ENCODE results near the gene AGTPBP1.

The AGTPBP1 gene

GRCh38 chr9:85534340-85534739, 207.4 kb downstream of the AGTPBP1 start:
- no peak for DNase-seq (ENCODE audit: low read depth in 2 of 2)

- DNase-seq (ENCODE audit: low read depth in 2 of 2): no peak
These were observed 208.2 kb downstream of the AGTPBP1 start for GRCh38 chr9:85533538-85533937.

DNA sequence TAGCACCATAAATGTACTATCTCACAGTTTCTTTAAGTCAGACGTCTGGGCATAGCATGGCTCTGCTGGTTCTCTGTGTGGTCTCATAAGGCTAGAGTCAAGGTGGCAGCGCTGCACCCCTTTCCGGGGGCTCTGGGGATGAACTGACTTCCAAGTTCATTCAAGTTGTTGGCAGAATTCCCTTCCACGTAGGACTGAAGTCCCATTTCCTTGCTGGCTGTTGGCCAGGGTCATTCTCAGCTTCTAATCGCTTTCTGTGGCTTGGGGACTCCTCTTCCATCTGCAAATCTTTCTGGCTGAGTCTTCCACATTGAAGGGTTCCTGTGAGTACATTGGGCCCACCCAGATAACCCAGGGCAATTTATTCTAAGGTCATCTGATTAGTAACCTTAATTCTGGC, 211.0 kb downstream of the AGTPBP1 start:
- DNase-seq (ENCODE audit: low read depth in 2 of 2): no peak

GRCh38 chr9:85528607-85529006, 213.1 kb downstream of the AGTPBP1 start:
- DNase-seq (ENCODE audit: low read depth in 2 of 2): no peak

GRCh38 chr9:85528142-85528541, 213.6 kb downstream of the AGTPBP1 start:
- DNase-seq (ENCODE audit: low read depth in 2 of 2): no peak

DNA sequence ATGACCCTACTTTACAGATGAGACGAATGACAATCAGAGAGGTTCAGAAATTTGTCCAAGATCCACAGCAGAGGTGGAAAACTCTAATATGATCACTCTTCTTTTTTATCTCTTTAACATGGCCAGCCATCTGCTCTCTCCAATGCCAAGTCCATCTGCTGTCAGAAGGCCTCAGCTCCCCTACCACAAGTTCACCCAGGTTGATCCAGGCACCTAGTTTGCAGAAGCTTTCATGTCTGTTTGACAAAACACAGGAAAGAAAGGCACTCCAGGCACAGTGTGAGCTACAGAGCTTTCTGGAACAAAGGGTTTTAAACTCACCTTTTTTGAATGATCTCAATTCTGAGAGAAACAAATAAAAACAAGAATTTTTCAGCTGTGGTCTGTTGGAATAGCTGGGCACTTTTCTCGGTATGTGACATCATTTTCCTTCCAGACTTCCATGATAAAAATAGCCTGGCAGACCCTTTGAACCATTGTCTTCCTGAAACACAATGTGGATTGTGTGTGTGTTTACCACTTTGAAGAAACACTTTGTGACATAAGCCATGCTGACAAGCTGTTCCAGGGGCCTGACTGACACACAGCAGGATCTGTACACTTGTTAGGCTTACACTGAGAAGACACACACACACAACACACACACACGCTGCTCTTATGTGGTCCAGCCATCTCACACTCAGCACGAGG, 214.3 kb downstream of the AGTPBP1 start:
- DNase-seq (ENCODE audit: low read depth in 2 of 2): no peak

DNA sequence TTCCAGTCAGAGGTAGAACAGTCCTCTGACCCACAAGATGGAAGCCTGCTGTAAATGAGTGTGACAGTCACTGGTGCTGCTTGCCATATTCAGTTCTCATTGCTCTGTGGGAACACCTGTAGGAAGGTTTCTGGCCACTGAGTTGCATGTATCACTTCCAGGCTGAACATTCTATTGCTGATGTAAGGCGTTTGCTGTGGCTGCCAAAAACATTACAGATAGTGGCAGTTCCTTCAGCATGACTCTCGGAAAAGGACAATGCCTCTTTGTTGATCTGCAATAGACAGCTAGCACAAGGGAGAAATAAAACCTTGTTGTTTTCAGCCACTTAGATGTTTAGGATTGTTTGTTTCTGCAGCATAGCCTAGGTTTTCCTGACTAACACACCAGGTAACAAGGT, 217.2 kb downstream of the AGTPBP1 start:
- DNase-seq (ENCODE audit: low read depth in 2 of 2): no peak

DNA sequence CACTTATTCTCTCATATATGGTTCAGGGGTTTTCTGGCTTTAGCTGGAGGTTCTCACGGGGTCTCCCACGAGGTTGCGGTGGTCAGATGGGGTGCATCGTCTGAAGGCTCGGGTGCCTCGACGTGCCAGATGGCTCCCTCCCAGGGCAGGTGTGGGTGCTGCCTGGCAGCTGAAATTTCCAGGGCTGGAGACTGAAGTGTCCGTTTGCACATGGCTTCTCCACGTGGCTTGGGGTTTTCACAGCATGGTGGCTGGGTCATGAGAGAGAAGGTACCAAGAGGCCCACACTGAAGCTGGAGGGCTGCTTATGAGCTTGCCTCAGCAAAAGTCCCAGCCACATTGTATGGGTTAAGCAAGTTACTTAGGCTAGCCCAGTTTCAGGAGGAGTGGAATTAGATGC, 218.6 kb downstream of the AGTPBP1 start:
- DNase-seq (ENCODE audit: low read depth in 2 of 2): no peak

- DNase-seq (ENCODE audit: low read depth in 2 of 2): peak in 1 of 2 donors; percentile 25
These were observed 219.2 kb downstream of the AGTPBP1 start for GRCh38 chr9:85522459-85523092.

GRCh38 chr9:85521371-85522197, 220.2 kb downstream of the AGTPBP1 start:
- no peak for DNase-seq (ENCODE audit: low read depth in 2 of 2)

DNA sequence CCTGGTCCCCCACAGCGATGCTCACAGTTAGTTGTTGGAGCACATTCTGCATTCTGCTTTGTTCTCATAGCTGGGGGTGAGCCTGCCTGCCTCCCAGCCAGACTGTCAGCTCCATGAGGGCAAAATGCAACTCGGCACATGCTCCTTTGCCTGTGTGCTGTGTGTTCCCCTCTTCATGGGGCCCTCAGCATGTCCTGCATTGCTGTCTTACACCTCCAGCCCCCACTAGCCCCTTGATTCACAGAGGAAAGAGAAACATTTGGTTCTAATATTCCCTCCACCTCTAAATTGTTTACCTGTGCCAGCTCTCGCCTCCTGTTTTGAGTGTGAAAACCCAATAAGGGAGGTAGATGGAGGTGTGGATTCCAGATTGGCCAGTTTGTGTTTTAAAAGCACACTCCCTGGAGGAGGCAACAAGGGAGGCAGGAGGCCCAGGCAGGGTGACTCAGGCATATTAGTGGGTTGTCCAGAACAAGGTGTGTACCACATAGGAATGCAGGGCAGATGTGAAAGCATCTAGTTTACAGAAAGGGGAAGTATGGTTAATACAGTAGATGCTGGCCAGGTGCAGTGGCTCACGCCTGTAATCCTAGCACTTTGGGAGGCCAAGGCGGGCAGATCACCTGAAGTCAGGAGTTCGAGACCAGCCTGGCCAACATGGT, 224.6 kb downstream of the AGTPBP1 start:
- no peak for DNase-seq (ENCODE audit: low read depth in 2 of 2)

GRCh38 chr9:85516455-85516854, 225.3 kb downstream of the AGTPBP1 start:
- no peak for DNase-seq (ENCODE audit: low read depth in 2 of 2)

- no peak for DNase-seq (ENCODE audit: low read depth in 2 of 2)
These were observed 226.7 kb downstream of the AGTPBP1 start for GRCh38 chr9:85515021-85515420.

DNA sequence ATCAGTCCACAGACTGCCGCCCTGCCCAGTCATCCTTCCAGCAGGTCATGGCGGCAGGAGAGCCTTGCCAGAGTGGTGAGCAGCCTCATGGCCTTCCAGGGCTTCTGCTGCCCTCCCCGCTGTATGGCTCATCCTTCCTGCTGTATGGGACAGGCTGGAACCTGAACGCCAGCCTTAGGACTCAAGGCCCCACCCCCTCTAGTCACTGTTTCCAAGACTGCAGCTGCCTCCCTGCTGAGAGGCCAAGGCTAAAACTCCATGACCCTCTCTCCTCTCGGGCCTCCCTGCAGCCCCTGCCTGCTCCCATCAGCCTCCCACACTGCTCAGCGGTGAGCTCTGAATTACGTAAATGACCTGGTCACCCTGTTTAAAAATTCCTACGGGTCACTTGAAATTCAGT, 227.5 kb downstream of the AGTPBP1 start:
- no peak for DNase-seq (ENCODE audit: low read depth in 2 of 2)

- DNase-seq (ENCODE audit: low read depth in 2 of 2): no peak
These were observed 230.0 kb downstream of the AGTPBP1 start for GRCh38 chr9:85511746-85512145.

DNA sequence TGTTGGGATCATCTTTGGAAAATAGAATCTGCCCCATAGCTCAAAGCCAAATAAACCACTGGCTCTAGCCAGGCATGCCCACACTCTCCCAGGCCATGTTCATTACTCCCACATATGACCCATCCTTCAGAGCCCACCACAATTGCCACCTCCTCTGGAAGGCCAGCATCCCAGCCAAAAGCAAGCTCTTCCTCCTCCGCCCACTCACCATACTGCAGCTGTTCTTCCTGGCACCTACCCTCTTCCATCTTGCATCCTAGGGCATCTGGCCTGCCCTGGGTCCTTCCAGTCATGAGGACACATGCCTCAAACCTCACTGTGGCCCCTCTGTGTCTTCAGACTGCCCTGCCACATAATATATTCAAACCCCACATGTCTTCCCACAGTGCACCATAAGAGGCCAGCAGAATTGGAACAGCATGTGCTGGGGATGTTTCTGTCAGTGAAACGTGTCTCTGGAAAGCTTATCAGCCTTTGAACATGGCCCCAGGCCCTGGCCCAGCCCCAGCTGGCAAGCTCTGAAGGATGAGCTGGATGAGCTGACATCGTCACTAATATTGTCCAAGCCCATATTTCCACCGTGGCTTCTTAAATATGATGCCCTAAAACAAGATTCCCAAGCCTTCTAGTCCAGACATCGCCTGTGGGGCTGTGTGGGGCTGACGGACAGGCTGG, 230.8 kb downstream of the AGTPBP1 start:
- DNase-seq (ENCODE audit: low read depth in 2 of 2): no peak

- no peak for DNase-seq (ENCODE audit: low read depth in 2 of 2)
These were observed 233.1 kb downstream of the AGTPBP1 start for GRCh38 chr9:85508616-85509015.

DNA sequence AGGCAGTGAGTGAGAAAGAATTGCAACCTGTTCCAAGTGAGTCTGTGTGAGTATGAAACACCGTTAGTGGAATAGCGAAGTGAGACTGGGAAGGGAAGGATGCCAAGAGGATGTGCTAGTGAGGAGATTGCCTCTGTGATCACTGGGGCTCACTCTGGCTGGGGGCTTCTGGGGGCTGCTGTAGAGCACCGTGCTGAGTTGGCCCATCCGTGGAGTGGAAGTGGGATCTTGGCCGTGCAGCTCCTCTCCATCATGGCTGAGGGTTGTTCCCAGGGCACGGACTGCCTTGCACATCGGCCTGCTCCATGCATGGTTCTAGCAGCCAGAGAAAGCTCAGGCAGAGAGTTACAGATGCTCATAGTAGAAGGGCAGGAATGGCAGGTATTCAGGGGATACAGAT, 236.1 kb downstream of the AGTPBP1 start:
- no peak for DNase-seq (ENCODE audit: low read depth in 2 of 2)

DNA sequence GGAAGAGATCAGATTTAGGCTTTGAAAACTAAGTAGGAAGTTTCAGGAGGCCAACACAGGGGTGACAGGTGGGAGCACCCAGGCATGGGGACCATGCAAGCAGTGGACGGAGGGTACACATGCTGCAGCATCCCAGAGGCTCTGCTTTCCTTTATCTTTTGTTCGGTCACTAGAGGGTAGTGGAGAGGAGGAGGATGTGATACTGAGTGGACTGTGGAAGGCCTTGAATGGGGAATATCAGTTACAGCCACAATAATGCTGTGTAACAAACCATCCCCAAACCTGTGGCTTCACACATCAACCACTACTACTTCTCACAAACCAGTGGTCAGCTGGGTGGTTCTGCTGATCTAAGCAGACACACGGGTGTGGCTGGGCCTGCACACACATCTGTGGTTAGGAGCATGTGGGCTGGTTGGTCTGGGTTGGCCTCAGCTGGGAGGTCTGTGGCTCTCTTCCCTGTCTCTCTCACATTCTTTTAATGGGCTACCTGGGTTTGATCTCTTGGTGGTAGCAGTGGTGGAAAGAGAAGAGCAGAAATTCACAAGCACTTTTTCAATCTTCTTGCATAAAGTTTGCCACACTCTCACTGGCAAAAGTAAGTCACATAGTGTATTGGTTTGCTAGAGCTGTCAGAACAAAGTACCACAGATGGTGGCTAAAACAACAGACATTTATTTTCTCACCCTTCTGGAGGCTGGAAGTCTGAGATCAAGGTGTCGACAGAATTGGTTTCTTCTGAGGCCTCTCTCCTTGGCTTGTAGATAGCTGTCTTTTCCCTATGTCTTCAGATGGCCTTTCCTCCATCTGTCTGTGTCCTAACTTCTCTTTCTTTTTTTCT, 238.7 kb downstream of the AGTPBP1 start:
- no peak for DNase-seq (ENCODE audit: low read depth in 2 of 2)

DNA sequence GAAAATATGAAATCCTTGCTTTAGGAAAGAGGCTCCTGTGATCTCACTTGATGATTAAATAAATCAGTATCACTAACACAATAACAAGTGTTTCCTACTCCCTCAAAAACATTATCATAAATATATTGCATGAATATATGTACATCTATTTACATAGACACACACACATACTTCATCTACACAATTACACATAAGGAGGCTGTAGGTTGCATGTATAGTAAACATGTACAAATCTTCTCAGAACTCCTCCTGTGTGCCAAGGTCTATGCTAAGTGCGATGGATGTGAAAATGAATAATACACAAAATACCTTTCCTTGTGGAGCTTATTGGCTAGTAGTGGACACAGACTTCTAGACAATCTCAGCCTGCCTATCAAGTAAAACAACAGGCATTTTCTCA, 239.9 kb downstream of the AGTPBP1 start:
- no peak for DNase-seq (ENCODE audit: low read depth in 2 of 2)

DNA sequence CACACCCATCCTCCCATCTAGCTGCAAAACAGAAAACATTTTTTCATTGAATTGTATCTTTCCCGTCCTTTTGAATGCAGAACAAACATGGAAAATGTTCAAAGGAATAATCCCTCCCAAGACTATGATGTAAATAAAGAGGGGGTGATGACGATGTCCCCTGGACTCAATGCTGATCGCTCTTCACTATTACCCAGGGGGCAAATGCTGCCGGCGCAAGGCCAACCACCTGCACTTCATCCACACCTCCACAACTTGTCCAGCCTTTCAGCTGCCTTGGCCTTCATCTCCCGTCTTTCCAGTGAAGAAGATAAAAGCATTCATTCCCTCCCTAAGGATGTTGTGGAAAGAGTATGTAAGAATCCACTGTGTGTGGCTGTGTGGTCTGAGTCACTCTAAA, 240.3 kb downstream of the AGTPBP1 start:
- no peak for DNase-seq (ENCODE audit: low read depth in 2 of 2)
